Neuron (in vitro differentiated cells): Measurements from ENCODE around the gene FNBP1.

ENCODE experiments used
- H2AFZ ChIP-seq: one replicate; pipeline ENCODE4 v1.6.1; 2013; ENCODE audit warnings: low read depth, mild to moderate bottlenecking, inconsistent platforms, low read length, moderate library complexity
- H3K27me3 ChIP-seq: one replicate; pipeline ENCODE4 v1.6.1; 2013; ENCODE audit warnings: low read length; ENCODE audit not compliant: insufficient read depth
- H3K36me3 ChIP-seq: one replicate; pipeline ENCODE4 v1.6.1; 2013; ENCODE audit warnings: low read length; ENCODE audit not compliant: insufficient read depth
- H3K4me1 ChIP-seq: one replicate; pipeline ENCODE4 v1.6.1; 2013; ENCODE audit warnings: low read length; ENCODE audit not compliant: insufficient read depth
- H3K4me3 ChIP-seq: 2 replicates; pipeline ENCODE4 v1.5.1; 2013; ENCODE audit warnings: mild to moderate bottlenecking, low read length, moderate library complexity
- H3K9me3 ChIP-seq: one replicate; pipeline ENCODE4 v1.6.1; 2013; ENCODE audit warnings: low read length

Gene FNBP1

DNA sequence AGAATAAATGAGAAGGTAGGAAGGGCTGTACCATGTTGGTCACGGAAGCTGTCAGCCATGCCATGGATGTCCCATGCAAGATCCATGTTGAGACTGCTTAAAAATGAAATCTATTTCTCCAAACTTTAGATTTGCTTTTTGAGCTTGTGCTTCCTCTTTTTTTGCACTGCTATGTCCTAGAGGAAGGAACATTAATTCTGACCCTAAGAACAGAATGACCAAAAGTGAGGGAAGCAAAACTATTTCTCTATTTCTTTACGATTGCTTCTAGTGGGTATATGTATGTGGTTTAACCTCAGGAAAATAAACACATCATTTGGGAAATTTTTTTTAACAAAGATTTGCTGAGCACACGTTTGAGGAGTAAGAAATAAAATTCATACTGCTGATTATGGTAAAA is 123.1 kb downstream of the FNBP1 start:
- no peak overlapping the region for H2AFZ ChIP-seq
- no peaks in the 10 kb centered on the region for H3K27me3 ChIP-seq
- H3K4me3 ChIP-seq, result no peak overlapping the region
- H3K36me3 ChIP-seq, result peaks cover 18% of the 10 kb centered on the region
- H3K9me3 ChIP-seq, result no peaks in the 10 kb centered on the region
- H3K4me1 ChIP-seq, result no peaks in the 10 kb centered on the region

DNA sequence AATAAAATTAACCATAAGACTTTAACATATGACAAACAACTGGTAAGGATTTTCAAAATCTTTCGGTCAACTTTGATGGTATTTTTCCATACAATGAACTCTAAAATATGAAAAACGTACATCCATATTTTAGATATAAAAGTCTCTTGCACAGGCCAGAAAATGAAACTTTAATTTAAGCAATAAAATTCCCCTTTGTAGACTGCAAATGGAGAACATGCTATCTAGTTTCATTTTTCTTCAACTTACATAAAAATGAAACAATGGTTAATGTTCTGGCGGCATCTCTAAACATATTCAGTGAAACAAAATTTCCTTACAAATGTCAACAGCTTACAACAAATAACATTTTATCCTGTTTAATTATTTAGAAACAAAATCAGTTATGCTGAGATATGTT is 123.7 kb downstream of the FNBP1 start:
- peaks cover 14% of the 10 kb centered on the region for H3K36me3 ChIP-seq
- no peak overlapping the region for H2AFZ ChIP-seq
- no peaks in the 10 kb centered on the region for H3K4me1 ChIP-seq
- H3K4me3 ChIP-seq, result no peak overlapping the region
- H3K9me3 ChIP-seq, result no peaks in the 10 kb centered on the region
- no peaks in the 10 kb centered on the region for H3K27me3 ChIP-seq

DNA sequence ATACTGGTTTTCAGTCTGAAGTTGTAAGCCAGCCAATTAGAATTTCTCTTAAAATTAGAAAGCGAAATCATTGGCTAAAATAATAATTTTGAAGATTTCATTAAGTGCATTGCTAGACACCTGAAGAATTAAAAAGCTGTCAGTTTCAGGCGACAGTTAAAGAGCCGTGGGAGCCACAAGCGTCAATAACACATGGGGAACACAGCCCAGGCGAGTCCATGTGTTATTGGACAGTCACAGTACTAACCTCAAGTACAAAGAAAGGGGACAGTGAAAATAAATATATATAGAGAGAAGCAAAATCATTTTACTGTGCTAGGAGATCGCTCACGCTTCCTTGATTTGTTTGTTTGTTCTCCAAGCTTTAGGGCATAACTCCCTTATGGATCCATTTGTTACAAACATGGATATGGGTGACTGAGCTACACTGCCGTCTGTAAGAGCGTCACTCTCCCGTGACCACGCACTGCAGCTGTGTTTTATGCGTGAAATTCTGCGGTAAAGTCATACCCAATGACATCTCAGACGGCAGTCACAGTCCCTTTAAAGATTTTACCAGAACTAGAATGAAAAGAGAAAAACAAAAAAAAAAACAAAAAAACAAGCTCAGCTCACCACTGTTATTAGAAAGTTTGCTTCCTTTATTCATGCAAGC is 124.6 kb downstream of the FNBP1 start:
- Histone ChIP-seq H3K4me3 (no peak overlapping the region), H3K27me3 (no peaks in the 10 kb centered on the region), H3K36me3 (peaks cover 9% of the 10 kb centered on the region), H2AFZ (no peak overlapping the region), H3K4me1 (no peaks in the 10 kb centered on the region), H3K9me3 (no peaks in the 10 kb centered on the region)

DNA sequence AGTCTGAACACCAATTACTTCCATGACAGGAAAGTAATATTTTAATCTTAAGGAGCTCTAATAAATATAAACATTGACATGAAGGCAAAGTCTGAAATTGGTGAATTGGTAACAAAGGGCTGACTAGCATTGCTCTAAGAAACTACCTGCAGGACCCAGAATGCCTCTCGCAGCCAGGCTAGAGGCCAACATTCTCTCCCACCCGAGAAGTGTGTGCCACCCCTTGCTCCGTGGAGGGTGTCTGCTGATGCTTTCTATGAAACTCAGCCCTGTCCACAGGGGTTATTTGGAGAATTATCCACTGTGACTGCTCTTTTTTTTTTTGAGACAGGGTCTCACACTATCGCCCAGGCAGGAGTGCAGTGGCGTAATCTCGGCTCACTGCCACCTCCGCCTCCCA is 126.3 kb downstream of the FNBP1 start:
- Histone ChIP-seq H3K36me3 (peaks cover 2% of the 10 kb centered on the region), H3K27me3 (no peaks in the 10 kb centered on the region), H2AFZ (no peak overlapping the region), H3K4me1 (no peaks in the 10 kb centered on the region), H3K9me3 (no peaks in the 10 kb centered on the region), H3K4me3 (no peak overlapping the region)

DNA sequence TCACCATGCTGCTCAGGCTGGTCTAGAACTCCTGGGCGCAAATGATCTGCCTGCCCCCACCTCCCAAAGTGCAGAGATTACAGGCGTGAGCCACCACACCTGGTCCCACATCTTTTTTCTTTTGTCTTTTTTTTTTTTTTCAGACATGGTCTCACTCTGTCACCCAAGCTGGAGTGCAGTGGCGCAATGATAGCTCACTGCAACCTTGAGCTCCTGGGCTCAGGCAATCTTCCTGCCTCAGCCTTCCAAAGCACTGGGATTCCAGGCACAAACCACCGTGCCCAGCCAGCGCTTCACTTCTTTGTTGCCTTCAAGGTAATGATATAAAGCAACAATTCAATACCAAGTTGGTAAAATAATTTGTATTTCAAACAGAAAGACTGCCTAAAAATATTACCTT is 128.9 kb downstream of the FNBP1 start:
- Histone ChIP-seq H3K36me3 (peaks cover 2% of the 10 kb centered on the region), H3K27me3 (no peaks in the 10 kb centered on the region), H2AFZ (no peak overlapping the region)

DNA sequence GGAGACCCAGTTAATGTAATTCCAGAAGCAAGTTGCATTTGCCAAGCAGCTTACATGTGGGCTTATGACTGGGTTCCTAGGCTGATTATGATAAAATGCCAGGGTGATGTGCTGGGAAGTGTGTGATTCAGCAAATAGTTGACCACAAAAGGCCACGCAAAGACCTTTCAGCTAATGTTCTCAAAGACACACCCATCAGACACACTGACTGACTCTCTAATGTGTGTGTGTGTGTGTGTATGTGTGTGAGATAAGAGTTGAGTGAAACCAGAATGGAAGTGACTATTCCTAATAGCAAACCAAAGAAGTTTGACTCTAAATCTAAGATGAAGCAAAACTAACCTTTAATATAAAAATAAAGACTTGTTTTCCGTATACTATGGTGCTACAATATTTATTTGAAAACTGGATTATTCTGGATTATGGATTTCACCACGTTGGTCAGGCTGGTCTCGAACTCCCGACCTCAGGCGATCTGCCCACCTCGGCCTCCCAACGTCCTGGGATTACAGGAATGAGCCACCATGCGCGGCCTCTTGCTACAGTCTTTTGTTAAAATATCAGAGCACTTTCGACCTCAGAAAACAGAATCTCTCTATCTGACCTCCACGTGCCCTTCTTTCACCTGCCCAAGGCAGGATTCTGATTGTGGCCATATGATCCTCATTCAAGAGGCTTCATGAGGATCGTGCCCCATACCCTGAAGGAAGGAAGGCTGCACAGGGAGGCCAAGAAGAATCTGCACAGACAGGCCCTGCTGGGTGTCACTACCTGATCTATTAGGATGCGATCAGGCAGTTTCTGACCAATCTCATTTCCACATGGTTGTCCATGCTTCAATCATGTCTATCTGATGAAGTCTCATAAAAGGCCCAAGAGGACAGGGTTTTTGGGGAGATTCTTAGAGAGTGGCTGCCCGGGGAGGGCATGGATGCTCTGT is 132.1 kb downstream of the FNBP1 start:
- no peak overlapping the region for H3K4me3 ChIP-seq
- H3K36me3 ChIP-seq, result peaks cover 12% of the 10 kb centered on the region
- no peak overlapping the region for H2AFZ ChIP-seq
- no peaks in the 10 kb centered on the region for H3K27me3 ChIP-seq
- H3K4me1 ChIP-seq, result no peaks in the 10 kb centered on the region
- no peaks in the 10 kb centered on the region for H3K9me3 ChIP-seq

More for the DNA sequence above, 128.9 kb downstream of the FNBP1 start:
- Histone ChIP-seq H3K4me1 (no peaks in the 10 kb centered on the region), H3K4me3 (no peak overlapping the region), H3K9me3 (no peaks in the 10 kb centered on the region)

DNA sequence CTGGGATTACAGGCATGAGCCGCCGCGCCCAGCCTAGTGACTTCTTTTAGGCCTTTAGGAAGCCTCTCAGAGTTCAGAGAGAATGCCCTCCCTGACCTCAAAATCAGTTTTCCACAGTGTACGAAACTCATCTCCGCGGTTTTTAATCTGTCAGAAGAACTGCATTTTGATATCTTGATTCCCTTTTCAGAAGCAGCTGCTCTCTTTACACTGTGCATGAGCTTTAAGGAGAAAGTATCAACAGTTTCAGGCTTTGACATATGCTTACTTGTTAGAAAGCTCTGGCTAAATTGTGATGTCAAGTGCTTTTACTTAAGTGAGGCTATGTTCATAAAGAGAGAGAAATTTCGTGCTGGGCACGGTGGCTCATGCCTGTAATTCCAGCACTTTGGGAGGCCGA is 133.1 kb downstream of the FNBP1 start:
- H2AFZ ChIP-seq, result no peak overlapping the region
- peaks cover 12% of the 10 kb centered on the region for H3K36me3 ChIP-seq
- no peak overlapping the region for H3K4me3 ChIP-seq
- H3K4me1 ChIP-seq, result no peaks in the 10 kb centered on the region
- H3K27me3 ChIP-seq, result no peaks in the 10 kb centered on the region
- no peaks in the 10 kb centered on the region for H3K9me3 ChIP-seq

DNA sequence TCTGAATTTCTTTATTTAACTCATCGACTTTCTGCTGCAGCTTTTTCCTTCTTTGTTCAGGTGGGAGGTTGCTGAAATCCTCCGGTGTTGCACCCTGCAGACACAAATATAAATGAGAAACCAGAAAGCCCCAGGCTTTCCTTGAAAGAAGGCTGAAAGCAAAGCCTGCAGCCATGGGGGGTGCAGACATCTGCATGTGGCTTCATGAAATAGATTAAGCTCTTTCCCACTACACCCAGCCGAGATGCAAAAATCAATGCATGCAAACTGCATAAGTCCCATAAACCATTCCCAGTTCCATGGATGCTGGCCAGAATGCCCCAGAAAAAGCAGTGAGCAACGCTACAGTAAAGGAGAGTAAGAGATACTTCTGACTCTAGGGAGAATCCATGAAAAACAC is 134.1 kb downstream of the FNBP1 start:
- Histone ChIP-seq H2AFZ (no peak overlapping the region), H3K36me3 (peaks cover 14% of the 10 kb centered on the region), H3K4me1 (no peaks in the 10 kb centered on the region), H3K27me3 (no peaks in the 10 kb centered on the region), H3K4me3 (no peak overlapping the region), H3K9me3 (no peaks in the 10 kb centered on the region)

DNA sequence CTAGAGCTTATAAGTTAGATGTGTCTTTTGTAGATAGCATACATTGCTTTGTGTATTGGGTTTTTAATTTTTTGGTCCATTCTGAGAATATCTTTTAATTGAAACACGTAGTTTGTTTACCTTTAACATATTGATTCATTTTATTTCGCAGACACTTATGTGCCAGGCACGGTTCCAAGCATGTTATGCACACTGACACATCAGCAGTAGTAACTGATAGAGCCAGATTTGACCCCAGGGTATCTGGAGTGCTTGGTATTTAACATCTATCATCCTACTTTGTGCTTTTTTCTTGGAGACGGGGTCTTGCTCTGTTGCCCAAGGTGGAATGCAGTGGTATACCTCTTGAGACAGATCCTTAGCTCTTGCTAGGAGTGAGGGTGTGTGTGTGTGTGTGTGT is 135.8 kb downstream of the FNBP1 start:
- H3K4me1 ChIP-seq, result no peaks in the 10 kb centered on the region
- H3K27me3 ChIP-seq, result no peaks in the 10 kb centered on the region
- no peak overlapping the region for H3K4me3 ChIP-seq
- H3K36me3 ChIP-seq, result peaks cover 21% of the 10 kb centered on the region
- no peak overlapping the region for H2AFZ ChIP-seq
- no peaks in the 10 kb centered on the region for H3K9me3 ChIP-seq

DNA sequence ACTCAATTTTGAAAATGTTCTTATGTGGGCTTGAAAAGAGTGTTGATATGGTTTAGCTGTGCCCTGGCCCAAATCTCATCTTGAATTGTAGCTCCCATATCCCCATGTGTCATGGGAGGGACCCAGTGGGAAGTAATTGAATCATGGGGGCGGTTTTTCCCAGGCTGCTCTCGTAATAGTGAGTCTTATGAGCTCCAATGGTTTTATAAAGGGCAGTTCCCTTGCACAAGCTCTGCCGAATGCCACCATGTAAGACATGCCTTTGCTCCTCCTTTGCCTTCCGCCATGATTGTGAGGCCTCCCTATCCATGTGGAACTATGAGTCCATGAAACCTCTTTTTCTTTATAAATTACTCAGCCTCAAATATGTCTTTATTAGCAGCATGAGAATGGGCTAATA is 136.7 kb downstream of the FNBP1 start:
- Histone ChIP-seq H3K27me3 (no peaks in the 10 kb centered on the region), H3K4me1 (no peaks in the 10 kb centered on the region), H2AFZ (no peak overlapping the region), H3K4me3 (no peak overlapping the region), H3K9me3 (no peaks in the 10 kb centered on the region), H3K36me3 (peaks cover 21% of the 10 kb centered on the region)

DNA sequence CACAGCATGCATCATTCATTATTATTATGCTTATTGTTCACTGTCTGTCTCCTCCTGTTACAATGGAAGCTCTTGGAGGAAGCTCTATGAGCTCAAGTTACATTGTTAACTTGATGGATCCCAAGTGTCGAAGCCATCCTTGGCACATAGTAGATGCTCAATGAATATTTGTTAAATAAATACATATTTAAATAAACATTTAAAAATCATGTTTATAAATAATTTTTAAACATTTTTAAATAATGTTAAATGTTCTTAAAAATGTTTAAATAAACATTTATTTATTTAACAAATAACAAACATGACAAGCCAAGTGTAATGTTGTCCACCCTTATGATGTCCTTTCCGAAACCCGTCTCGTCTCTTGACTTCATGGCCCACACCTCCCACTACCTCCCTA is 138.3 kb downstream of the FNBP1 start:
- H3K9me3 ChIP-seq, result no peaks in the 10 kb centered on the region
- no peak overlapping the region for H3K4me3 ChIP-seq
- no peaks in the 10 kb centered on the region for H3K4me1 ChIP-seq
- no peak overlapping the region for H2AFZ ChIP-seq
- H3K27me3 ChIP-seq, result no peaks in the 10 kb centered on the region
- H3K36me3 ChIP-seq, result peaks cover 31% of the 10 kb centered on the region

DNA sequence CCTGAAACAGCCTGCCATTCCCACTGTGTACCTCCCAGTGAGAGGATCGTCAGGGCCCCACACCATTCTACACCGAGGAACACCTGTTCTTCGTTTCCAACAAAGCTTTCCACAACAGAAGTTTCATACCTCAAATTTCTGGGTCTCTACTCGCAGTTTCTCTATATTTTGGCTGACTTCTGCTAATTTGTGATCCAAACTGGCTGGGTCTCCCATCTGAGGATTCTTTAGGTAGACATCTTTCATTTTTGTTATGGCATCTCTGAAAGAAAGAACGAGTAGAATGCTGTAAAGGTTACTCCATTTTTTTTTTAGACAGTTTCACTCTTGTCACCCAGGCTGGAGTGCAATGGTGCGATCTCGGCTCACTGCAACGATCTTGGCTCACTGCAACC is 140.3 kb downstream of the FNBP1 start:
- Histone ChIP-seq H3K27me3 (no peaks in the 10 kb centered on the region), H2AFZ (no peak overlapping the region), H3K9me3 (no peaks in the 10 kb centered on the region), H3K4me3 (no peak overlapping the region), H3K4me1 (no peaks in the 10 kb centered on the region), H3K36me3 (peaks cover 41% of the 10 kb centered on the region)

DNA sequence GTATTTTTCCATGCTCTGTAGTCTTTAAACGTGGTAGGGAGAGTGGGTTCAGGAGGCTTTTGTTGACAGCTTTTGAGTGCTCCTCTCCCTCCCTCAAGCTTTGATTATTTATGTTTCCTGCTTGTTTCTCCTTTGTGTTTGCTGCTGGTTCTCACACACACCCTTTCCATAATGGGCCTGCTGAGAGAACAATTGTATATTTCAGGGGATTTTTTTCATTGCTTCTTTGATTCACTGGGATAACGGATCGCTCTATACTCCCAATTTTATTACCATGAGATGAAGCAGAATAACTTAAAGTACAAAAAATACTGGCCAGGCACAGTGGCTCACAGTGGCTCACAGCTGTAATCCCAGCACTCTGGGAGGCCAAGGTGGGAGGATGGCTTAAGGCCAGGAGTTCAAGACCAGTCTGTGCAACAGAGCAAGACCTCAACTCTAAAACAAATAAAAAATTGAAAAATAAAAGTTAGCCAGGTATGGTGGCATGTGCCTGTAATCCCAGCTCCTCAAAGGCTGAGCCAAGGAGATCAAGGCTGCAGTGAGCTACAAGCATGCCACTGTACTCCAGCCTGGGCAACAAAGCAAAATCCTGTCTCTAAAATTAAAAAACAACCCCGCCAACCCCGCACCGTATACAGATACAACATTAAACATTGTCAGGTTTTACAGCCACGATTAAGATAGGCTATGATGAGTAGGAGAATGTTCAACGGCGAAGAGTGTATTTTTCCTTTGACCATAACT is 140.8 kb downstream of the FNBP1 start:
- Histone ChIP-seq H3K4me3 (no peak overlapping the region), H3K27me3 (no peaks in the 10 kb centered on the region), H3K4me1 (no peaks in the 10 kb centered on the region), H2AFZ (no peak overlapping the region), H3K9me3 (no peaks in the 10 kb centered on the region), H3K36me3 (peaks cover 38% of the 10 kb centered on the region)
